Measurements from ENCODE around the gene HDAC4.

The HDAC4 gene

DNA sequence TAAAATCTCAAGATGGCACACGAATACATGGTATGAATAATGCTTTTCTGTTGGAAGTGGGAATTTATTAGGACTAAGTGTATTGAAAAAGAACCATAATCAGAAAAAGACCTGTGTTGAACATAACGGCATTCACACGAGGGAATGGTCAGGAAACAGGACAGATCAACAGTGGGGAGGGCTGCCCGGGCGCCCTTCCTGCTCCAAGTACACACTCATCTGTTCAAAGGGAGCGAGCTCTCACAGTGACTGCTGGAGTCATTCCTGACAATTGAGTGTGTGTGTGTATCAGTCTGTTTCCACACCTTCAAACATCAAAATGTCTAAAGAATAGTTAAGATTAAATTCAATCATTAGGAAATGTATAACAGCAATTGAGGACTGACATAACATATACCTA, 167.2 kb downstream of the HDAC4 start:
- H3K27ac ChIP-seq, result no peak overlapping the region
- peak; percentile 21 for DNase-seq (ENCODE audit: low spot score)
- no peak for TF ChIP-seq CTCF (IDR thresholded peaks at IDR 0.05)
- no peak overlapping the region for H3K4me3 ChIP-seq

GRCh38 chr2:239232195-239232578, 168.6 kb downstream of the HDAC4 start:
- no peak overlapping the region for H3K27ac ChIP-seq
- H3K4me3 ChIP-seq, result no peak overlapping the region
- DNase-seq (ENCODE audit: low spot score), result peak; percentile 35
- no peak for TF ChIP-seq CTCF (IDR thresholded peaks at IDR 0.05)

- H3K27ac ChIP-seq, result no peak overlapping the region
Measured at GRCh38 chr2:239231231-239232194, 169.3 kb downstream of the HDAC4 start.

DNA sequence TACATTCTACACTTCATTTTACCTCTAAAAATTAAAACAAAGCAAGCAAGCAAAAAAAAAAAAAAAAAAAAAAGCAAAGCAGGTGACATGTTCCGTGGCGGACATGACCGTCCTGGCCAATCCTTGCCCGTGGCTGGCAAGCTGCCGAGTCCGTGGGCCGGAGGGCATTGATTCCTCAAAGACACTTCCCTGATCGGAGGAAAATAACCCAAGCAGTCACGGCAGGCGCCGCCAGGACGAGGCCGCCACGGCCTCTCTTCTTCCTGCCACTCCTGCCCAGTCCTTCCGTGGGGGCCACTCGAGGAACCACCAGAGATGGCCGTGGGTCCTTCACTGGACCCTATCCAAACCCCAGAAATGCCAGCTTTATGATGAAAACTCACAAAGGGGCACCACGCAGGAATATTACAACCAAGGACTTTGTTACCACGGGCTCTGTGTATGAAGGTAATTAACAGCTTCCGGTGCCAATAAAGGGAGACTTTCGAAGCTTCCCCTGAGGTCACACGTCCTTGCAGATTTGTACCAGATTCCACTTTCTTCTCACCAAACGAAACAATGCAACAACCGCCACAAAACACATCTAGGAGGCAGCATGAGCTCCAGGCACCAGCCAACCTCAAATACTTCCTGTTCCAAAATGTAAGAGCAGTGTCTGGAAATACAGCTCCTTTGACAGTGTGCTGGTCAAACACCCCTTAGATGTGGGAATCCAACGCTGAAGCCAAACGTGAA, 170.3 kb downstream of the HDAC4 start:
- H3K27ac ChIP-seq, result no peak overlapping the region
- TF ChIP-seq CTCF (IDR thresholded peaks at IDR 0.05), result no peak
- H3K4me3 ChIP-seq, result no peak overlapping the region
- peak; percentile 72 for DNase-seq (ENCODE audit: low spot score)

More at GRCh38 chr2:239231231-239232194, 169.3 kb downstream of the HDAC4 start:
- peak; percentile 53 for DNase-seq (ENCODE audit: low spot score)
- no peak for TF ChIP-seq CTCF (IDR thresholded peaks at IDR 0.05)
- H3K4me3 ChIP-seq, result no peak overlapping the region

DNA sequence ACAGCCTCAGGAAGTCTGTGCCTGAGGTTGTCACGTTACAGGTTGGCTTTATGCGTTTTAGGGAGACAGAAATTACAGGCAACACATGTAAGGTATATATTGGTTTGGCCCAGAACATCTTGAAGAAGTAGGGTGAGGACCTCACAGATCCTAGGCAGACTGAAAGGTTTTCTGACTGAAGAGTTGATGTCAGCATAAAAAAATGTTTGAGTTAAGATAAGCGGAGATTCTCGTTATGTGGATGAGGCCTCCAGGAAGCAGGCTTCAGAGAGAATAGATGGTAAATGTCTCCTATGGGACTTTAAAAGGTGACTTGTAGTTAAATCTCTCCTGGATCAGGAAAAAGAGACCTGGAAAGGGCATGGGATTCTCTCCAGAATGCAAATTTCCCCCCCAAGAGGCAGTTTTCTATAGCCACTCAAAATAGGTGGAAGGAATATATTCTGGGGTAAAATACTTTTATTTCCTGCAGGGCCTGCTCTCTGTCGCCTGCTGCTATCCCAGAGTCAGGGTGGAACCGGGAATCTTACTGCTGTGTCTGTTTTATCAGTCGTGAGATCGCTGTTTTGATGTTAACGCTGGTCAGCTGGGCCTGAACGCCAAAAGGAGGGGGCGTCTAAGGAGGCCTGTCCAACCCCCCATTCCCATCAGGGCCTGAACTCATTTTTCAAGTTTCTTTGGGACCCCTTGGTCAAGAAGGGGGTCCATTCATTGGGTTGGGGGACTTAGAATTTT, 171.1 kb downstream of the HDAC4 start:
- TF ChIP-seq CTCF (IDR thresholded peaks at IDR 0.05), result no peak
- Histone ChIP-seq H3K27ac (no peak overlapping the region), H3K4me3 (no peak overlapping the region)
- DNase-seq (ENCODE audit: low spot score), result peak; percentile 28

DNA sequence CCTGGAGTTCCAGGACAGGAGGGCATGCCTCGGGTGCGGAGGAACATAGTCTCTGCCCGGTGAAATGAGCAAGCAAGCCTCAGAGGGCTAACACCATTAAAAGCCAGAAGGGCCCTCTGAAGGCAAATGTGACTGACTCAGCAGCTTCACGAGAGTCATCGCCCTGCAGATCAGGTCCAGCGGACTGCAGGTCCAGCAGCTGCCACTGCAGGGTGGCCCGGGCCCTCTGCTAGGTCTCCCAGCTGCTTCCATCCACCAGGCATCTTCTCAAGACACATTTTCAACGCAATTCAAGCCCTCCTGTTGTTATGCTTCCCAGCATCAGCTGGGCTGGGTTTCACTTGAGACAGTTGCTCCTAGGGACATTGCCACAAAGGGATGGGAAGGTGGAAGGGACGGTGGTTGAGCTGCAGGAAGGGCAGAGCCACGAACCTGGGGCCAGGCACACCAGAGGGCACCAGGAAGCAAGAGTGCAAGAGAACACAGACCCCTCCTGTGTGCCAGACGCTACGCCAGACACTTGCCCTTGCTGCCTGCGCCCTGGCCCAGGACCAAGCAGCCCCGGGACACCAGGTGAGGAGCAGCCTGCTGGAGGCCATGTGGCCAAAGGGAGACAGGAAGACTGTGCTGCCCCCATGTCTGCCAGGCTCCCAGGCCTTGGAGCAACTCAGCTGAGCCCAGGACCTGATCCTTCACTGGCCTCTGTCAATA, 173.0 kb downstream of the HDAC4 start:
- DNase-seq (ENCODE audit: low spot score), result peak; percentile 70
- no peak for TF ChIP-seq CTCF (IDR thresholded peaks at IDR 0.05)
- Histone ChIP-seq H3K27ac (peak overlapping the region; percentile 83 to 96), H3K4me3 (no peak overlapping the region)

Data from coronary artery (tissue), 2 donors.